CD4-positive, CD25-positive, alpha-beta regulatory T cell (primary cell): ENCODE results near the gene MSRB2. TPM values are rescaled to one million over a fixed set of nuclear protein-coding genes. Genes with fewer than 3 reads are reported as not detected.
"Not testable (repeated sequence)": the region's sequence is repeated elsewhere in the genome, so short reads cannot be mapped to it uniquely, and the experiment has no call there.

Experiments used
- ATAC-seq, 2 donors: fragments of 150-1000 bp; cut with Tn5 transposase; one replicate each; pipeline ENCODE4 v1.10.0; 2021; ENCODE audit warnings: low read depth in 2 of 2, moderate number of reproducible peaks in 2 of 2, moderate library complexity in 1 of 2
- DNase-seq, 3 donors: peaks; one replicate each; pipeline versions ENCODE4 v3.0.0 to v3.0.0-alpha.2; 2012 to 2022; ENCODE audit warnings: mixed read lengths in 1 of 3
- H3K27ac ChIP-seq: one replicate; pipeline ENCODE4 v1.7.0; 2013; ENCODE audit warnings: mild to moderate bottlenecking, low read length; ENCODE audit not compliant: insufficient read depth, poor library complexity, severe bottlenecking
- H3K27me3 ChIP-seq: one replicate; pipeline ENCODE4 v1.7.0; 2013; ENCODE audit warnings: low read length; ENCODE audit not compliant: control insufficient read depth, insufficient read depth
- H3K36me3 ChIP-seq: one replicate; pipeline ENCODE4 v1.7.0; 2013; ENCODE audit warnings: mild to moderate bottlenecking, low read length, moderate library complexity; ENCODE audit not compliant: control insufficient read depth, insufficient read depth
- H3K4me1 ChIP-seq: 2 replicates; pipeline ENCODE4 v1.7.0; 2013; ENCODE audit warnings: mild to moderate bottlenecking, low read length; ENCODE audit not compliant: insufficient read depth, control insufficient read depth, poor library complexity, severe bottlenecking
- H3K4me3 ChIP-seq: one replicate; pipeline ENCODE4 v1.7.0; 2013; ENCODE audit warnings: low read depth, mild to moderate bottlenecking, low read length, moderate library complexity
- H3K9me3 ChIP-seq, 2 experiments: 1 replicate in 1 of 2; 2 replicates in 1 of 2; pipeline ENCODE4 v1.7.0; 2013; ENCODE audit warnings: low read length in 2 of 2, mild to moderate bottlenecking in 1 of 2, moderate library complexity in 1 of 2; ENCODE audit not compliant: control insufficient read depth in 2 of 2
- H3K27ac Mint-ChIP-seq, 3 donors: one replicate each; pipeline ENCODE4 v1.8.0; 2020 to 2022; ENCODE audit warnings: mild to moderate bottlenecking in 3 of 3, mixed read lengths in 3 of 3, moderate library complexity in 2 of 3
- H3K27me3 Mint-ChIP-seq: one replicate; pipeline ENCODE4 v1.8.0; 2022; ENCODE audit warnings: mild to moderate bottlenecking, mixed read lengths
- H3K36me3 Mint-ChIP-seq: one replicate; pipeline ENCODE4 v1.8.0; 2020; ENCODE audit warnings: mixed read lengths
- H3K4me1 Mint-ChIP-seq, 4 donors: one replicate each; pipeline ENCODE4 v1.8.0; 2020 to 2022; ENCODE audit warnings: mixed read lengths in 4 of 4, mild to moderate bottlenecking in 1 of 4
- H3K4me3 Mint-ChIP-seq, 4 donors: one replicate each; pipeline ENCODE4 v1.8.0; 2020 to 2022; ENCODE audit warnings: mild to moderate bottlenecking in 4 of 4, mixed read lengths in 4 of 4, moderate library complexity in 3 of 4
- H3K9me3 Mint-ChIP-seq, 7 donors: one replicate each; pipeline ENCODE4 v1.8.0; 2020 to 2022; ENCODE audit warnings: mixed read lengths in 7 of 7, mild to moderate bottlenecking in 3 of 7, moderate library complexity in 2 of 7
- polyA plus RNA-seq, 4 donors: library from polyadenylated mRNA; unstranded; fragments of 300-500 nt; fragmentation: Illumina TruSeq; gene quantifications; one replicate each; pipeline ENCODE4 v1.2.3, GENCODE V29; 2021
- total RNA-seq: library from RNA; stranded (reverse); gene quantifications from one replicate; pipeline ENCODE4 v1.2.3, GENCODE V29; 2022

Gene MSRB2
- total and polyA plus RNA-seq, 5 donors from 2014 or later, result 1.3 to 9.9 (median 6.0) TPM

- no peak overlapping the region for H3K4me3 Mint-ChIP-seq
- H3K36me3 Mint-ChIP-seq, result no peaks in the 10 kb centered on the region
- no peaks in the 10 kb centered on the region for H3K4me1 ChIP-seq
- DNase-seq (no peak), ATAC-seq (no peak)
- H3K27me3 Mint-ChIP-seq, result peaks cover 30% of the 10 kb centered on the region
- peaks cover 0 to 8% of the 10 kb centered on the region in 2 experiments for H3K9me3 ChIP-seq
- peaks cover 0 to 14% (median 2%) of the 10 kb centered on the region in 7 donors for H3K9me3 Mint-ChIP-seq
- H3K27ac Mint-ChIP-seq, result no peak overlapping the region
- H3K4me1 Mint-ChIP-seq, result no peaks in the 10 kb centered on the region
- H3K27me3 ChIP-seq, result peaks cover 6% of the 10 kb centered on the region
- no peaks in the 10 kb centered on the region for H3K36me3 ChIP-seq
- no peak overlapping the region for H3K4me3 ChIP-seq
- no peak overlapping the region for H3K27ac ChIP-seq
Measured at GRCh38 chr10:23055424-23056185, 39.8 kb upstream of the MSRB2 start.

- Histone ChIP-seq H3K36me3 (no peaks in the 10 kb centered on the region), H3K27me3 (peaks cover 6% of the 10 kb centered on the region), H3K4me1 (no peaks in the 10 kb centered on the region), H3K9me3 (peaks cover 0 to 8% of the 10 kb centered on the region in 2 experiments), H3K27ac (no peak overlapping the region), H3K4me3 (no peak overlapping the region)
- DNase-seq (no peak), ATAC-seq (no peak)
- Mint-ChIP-seq H3K27me3 (peaks cover 34% of the 10 kb centered on the region), H3K4me3 (no peak overlapping the region), H3K4me1 (no peaks in the 10 kb centered on the region), H3K36me3 (no peaks in the 10 kb centered on the region), H3K9me3 (peaks cover 0 to 14% (median 2%) of the 10 kb centered on the region in 7 donors), H3K27ac (no peak overlapping the region)
Measured at GRCh38 chr10:23056186-23056579, 39.2 kb upstream of the MSRB2 start.

- Mint-ChIP-seq H3K9me3 (peaks cover 0 to 14% (median 2%) of the 10 kb centered on the region in 7 donors), H3K27me3 (peaks cover 25% of the 10 kb centered on the region), H3K4me3 (no peak overlapping the region), H3K27ac (no peak overlapping the region), H3K4me1 (peaks cover 0 to under 1% (median 0%) of the 10 kb centered on the region in 4 donors), H3K36me3 (no peaks in the 10 kb centered on the region)
- DNase-seq (no peak), ATAC-seq (no peak)
- Histone ChIP-seq H3K4me1 (no peaks in the 10 kb centered on the region), H3K4me3 (no peak overlapping the region), H3K9me3 (peaks cover 0 to 8% of the 10 kb centered on the region in 2 experiments), H3K27ac (no peak overlapping the region), H3K36me3 (no peaks in the 10 kb centered on the region), H3K27me3 (peaks cover 6% of the 10 kb centered on the region)
Measured at GRCh38 chr10:23058366-23058765, 37.0 kb upstream of the MSRB2 start.

GRCh38 chr10:23060918-23061317, 34.5 kb upstream of the MSRB2 start:
- H3K9me3 ChIP-seq, result peaks cover 0 to 8% of the 10 kb centered on the region in 2 experiments
- H3K27ac ChIP-seq, result no peak overlapping the region
- H3K36me3 ChIP-seq, result no peaks in the 10 kb centered on the region
- DNase-seq, result no peak
- Mint-ChIP-seq H3K4me3 (no peak overlapping the region), H3K27ac (no peak overlapping the region), H3K27me3 (peaks cover 25% of the 10 kb centered on the region), H3K36me3 (no peaks in the 10 kb centered on the region), H3K9me3 (peaks cover 0 to 14% (median 2%) of the 10 kb centered on the region in 7 donors), H3K4me1 (peaks cover 0 to 4% (median 0%) of the 10 kb centered on the region in 4 donors)
- H3K4me3 ChIP-seq, result no peak overlapping the region
- no peak for ATAC-seq
- H3K4me1 ChIP-seq, result no peaks in the 10 kb centered on the region
- peaks cover 6% of the 10 kb centered on the region for H3K27me3 ChIP-seq

- Histone ChIP-seq H3K4me3 (no peak overlapping the region), H3K27ac (no peak overlapping the region), H3K36me3 (no peaks in the 10 kb centered on the region), H3K27me3 (peaks cover 6% of the 10 kb centered on the region), H3K9me3 (peaks cover 0 to 8% of the 10 kb centered on the region in 2 experiments), H3K4me1 (no peaks in the 10 kb centered on the region)
- H3K27ac Mint-ChIP-seq, result peak overlapping the region in 1 of 3 donors; percentile 63
- ATAC-seq (no peak), DNase-seq (no peak)
- H3K36me3 Mint-ChIP-seq, result no peaks in the 10 kb centered on the region
- H3K9me3 Mint-ChIP-seq, result peaks cover 0 to 14% (median 2%) of the 10 kb centered on the region in 7 donors
- no peak overlapping the region for H3K4me3 Mint-ChIP-seq
- H3K27me3 Mint-ChIP-seq, result peaks cover 22% of the 10 kb centered on the region
- H3K4me1 Mint-ChIP-seq, result peaks cover 0 to 8% (median 3%) of the 10 kb centered on the region in 4 donors
Measured at GRCh38 chr10:23063045-23063972, 32.1 kb upstream of the MSRB2 start.

GRCh38 chr10:23063973-23064812, 31.2 kb upstream of the MSRB2 start:
- H3K36me3 Mint-ChIP-seq, result no peaks in the 10 kb centered on the region
- DNase-seq (no peak), ATAC-seq (no peak)

GRCh38 chr10:23064813-23065114, 30.6 kb upstream of the MSRB2 start:
- not testable (repeated sequence) for H3K4me1 Mint-ChIP-seq

More at GRCh38 chr10:23063973-23064812, 31.2 kb upstream of the MSRB2 start:
- Histone ChIP-seq H3K27me3 (peaks cover under 1% of the 10 kb centered on the region), H3K27ac (no peak overlapping the region), H3K9me3 (peaks cover 0 to 4% of the 10 kb centered on the region in 2 experiments), H3K4me1 (no peaks in the 10 kb centered on the region), H3K36me3 (no peaks in the 10 kb centered on the region), H3K4me3 (no peak overlapping the region)
- peaks cover 0 to 8% (median 0%) of the 10 kb centered on the region in 7 donors for H3K9me3 Mint-ChIP-seq
- H3K27me3 Mint-ChIP-seq, result peaks cover 21% of the 10 kb centered on the region
- no peak overlapping the region for H3K27ac Mint-ChIP-seq
- H3K4me3 Mint-ChIP-seq, result no peak overlapping the region
- peaks cover 0 to 9% (median 3%) of the 10 kb centered on the region in 4 donors for H3K4me1 Mint-ChIP-seq

More at GRCh38 chr10:23064813-23065114, 30.6 kb upstream of the MSRB2 start:
- not testable (repeated sequence) for H3K36me3 ChIP-seq, H3K4me3 ChIP-seq, H3K9me3 ChIP-seq, DNase-seq, H3K27me3 ChIP-seq, H3K4me3 Mint-ChIP-seq, H3K36me3 Mint-ChIP-seq, H3K27ac ChIP-seq, H3K9me3 Mint-ChIP-seq, H3K27ac Mint-ChIP-seq, ATAC-seq, H3K4me1 ChIP-seq
- H3K27me3 Mint-ChIP-seq, result peaks cover 16% of the 10 kb centered on the region
